HG03196 (cell line): ENCODE measurements around the gene SNAPIN.
A peak's percentile ranks its signal among the peaks of the same experiment; 100 is the strongest.
"Not testable (repeated sequence)": the region's sequence is repeated elsewhere in the genome, so short reads cannot be mapped to it uniquely, and the experiment has no call there.

ENCODE experiments used
- ATAC-seq: cut with Tn5 transposase; IDR thresholded peaks from one replicate; pipeline ENCODE4 v1.9.1; 2021; ENCODE audit not compliant: unreplicated experiment

The SNAPIN gene

GRCh38 chr1:153646672-153647345 is 11.7 kb upstream of the SNAPIN start:
- ATAC-seq: no peak

GRCh38 chr1:153647346-153647714 is 11.2 kb upstream of the SNAPIN start:
- ATAC-seq: no peak

GRCh38 chr1:153648000-153648643 is 10.4 kb upstream of the SNAPIN start:
- no peak for ATAC-seq

- no peak for ATAC-seq
Observed at GRCh38 chr1:153649137-153649862, 9.2 kb upstream of the SNAPIN start.

- ATAC-seq: no peak
Observed at GRCh38 chr1:153649863-153650235, 8.7 kb upstream of the SNAPIN start.

- no peak for ATAC-seq
Observed at GRCh38 chr1:153651771-153652170, 6.7 kb upstream of the SNAPIN start.

- ATAC-seq: no peak
Observed at GRCh38 chr1:153652805-153653500, 5.5 kb upstream of the SNAPIN start.

- no peak for ATAC-seq
Observed at GRCh38 chr1:153655333-153655732, 3.2 kb upstream of the SNAPIN start.

- no peak for ATAC-seq
Observed at GRCh38 chr1:153659175-153659534, 652 bp downstream of the SNAPIN start.

- ATAC-seq: no peak
Observed at GRCh38 chr1:153659656-153660055, 1.2 kb downstream of the SNAPIN start.

- ATAC-seq: no peak
Observed at GRCh38 chr1:153661111-153661708, 2.7 kb downstream of the SNAPIN start.

GRCh38 chr1:153662269-153662668 is 3.8 kb downstream of the SNAPIN start:
- no peak for ATAC-seq

- ATAC-seq: no peak
Observed at GRCh38 chr1:153663211-153663610, 4.7 kb downstream of the SNAPIN start.

GRCh38 chr1:153667439-153667838 is 8.9 kb downstream of the SNAPIN start:
- no peak for ATAC-seq

- ATAC-seq: not testable (repeated sequence)
Observed at GRCh38 chr1:153668672-153669071, 10.2 kb downstream of the SNAPIN start.

- no peak for ATAC-seq
Observed at GRCh38 chr1:153669606-153670005, 11.1 kb downstream of the SNAPIN start.

GRCh38 chr1:153670257-153670858 is 11.9 kb downstream of the SNAPIN start:
- ATAC-seq: no peak

GRCh38 chr1:153670859-153671627 is 12.5 kb downstream of the SNAPIN start, which contains the start of gene ILF2:
Gene ILF2, minus strand, starts transcription at chr1:153670993. Its CDS starts 71 bp downstream, at chr1:153670922.
- peak; percentile 91 for ATAC-seq

- peak; percentile 23 for ATAC-seq
Observed at GRCh38 chr1:153671628-153672353, 13.3 kb downstream of the SNAPIN start.
